SK-N-SH (cell line): ENCODE measurements around the gene KRT3. TPM values are rescaled to one million over a fixed set of nuclear protein-coding genes. Genes with fewer than 3 reads are reported as not detected.

Experiments
- CTCF ChIA-PET: fragments of 300-600, 350-600 bp; formaldehyde crosslinking; extraction: SDS; loops from one replicate; lab custom pipeline; 2021; lab: Yijun Ruan, JAX
- POLR2A ChIA-PET: fragments of 350-600 bp; sonication (Branson Sonifier 250); formaldehyde crosslinking; extraction: SDS; loops from one replicate; lab custom pipeline; 2020; ENCODE audit warnings: antibody characterized with exemption, inconsistent platforms; lab: Yijun Ruan, JAX
- DNase-seq: peaks from one replicate; pipeline ENCODE4 v3.0.0; 2012
- H2AFZ ChIP-seq: fragments of 200-600 bp; sonication (generic); 2 replicates; pipeline ENCODE4 v1.8.1; 2016; ENCODE audit warnings: antibody characterized with exemption, mild to moderate bottlenecking, low read depth
- H3F3A ChIP-seq: fragments of 200-600 bp; sonication (generic); replicated peaks from 2 replicates; pipeline ENCODE3; 2016; ENCODE audit warnings: antibody characterized with exemption, mild to moderate bottlenecking; ENCODE audit not compliant: insufficient read depth
- H3K27ac ChIP-seq, 2 experiments: fragments of 200-500 bp in 1 of 2; fragments of 200-600 bp in 1 of 2; sonication (Bioruptor generic) in 1 of 2; sonication (generic), shearing (Covaris generic) in 1 of 2; 2 replicates each; pipeline versions ENCODE4 v1.5.1 to v1.6.1; 2014 to 2016; ENCODE audit warnings: low read depth in 2 of 2, inconsistent platforms in 1 of 2, low read length in 1 of 2, mild to moderate bottlenecking in 1 of 2, mixed read lengths in 1 of 2
- H3K27me3 ChIP-seq: fragments of 200-600 bp; sonication (generic), shearing (Covaris generic); 2 replicates; pipeline ENCODE4 v1.6.1; 2016; ENCODE audit warnings: mixed run types; ENCODE audit not compliant: insufficient read depth
- H3K36me3 ChIP-seq, 2 experiments: fragments of 200-500 bp in 1 of 2; fragments of 200-600 bp in 1 of 2; sonication (Bioruptor generic) in 1 of 2; sonication (generic) in 1 of 2; replicated peaks in 1 of 2; 2 replicates each; pipeline versions ENCODE3 to v1.5.1; 2014 to 2016; ENCODE audit warnings: low read length in 1 of 2, mild to moderate bottlenecking in 1 of 2; ENCODE audit not compliant: insufficient read depth in 2 of 2, control insufficient read depth in 1 of 2
- H3K4me1 ChIP-seq, 2 experiments: fragments of 200-500 bp in 1 of 2; fragments of 200-600 bp in 1 of 2; sonication (Bioruptor generic) in 1 of 2; sonication (generic), shearing (Covaris generic) in 1 of 2; 2 replicates each; pipeline versions ENCODE4 v1.5.1 to v1.6.1; 2014 to 2016; ENCODE audit warnings: low read depth in 1 of 2, low read length in 1 of 2, mixed run types in 1 of 2; ENCODE audit not compliant: insufficient read depth in 2 of 2, control insufficient read depth in 1 of 2
- H3K4me2 ChIP-seq: fragments of 200-600 bp; sonication (generic), shearing (Covaris generic); 2 replicates; pipeline ENCODE4 v1.6.1; 2017; ENCODE audit warnings: mixed run types
- H3K4me3 ChIP-seq, 2 experiments: fragments of 200-500 bp in 1 of 2; fragments of 200-600 bp in 1 of 2; sonication (Bioruptor generic) in 1 of 2; sonication (generic), shearing (Covaris generic) in 1 of 2; 2 replicates each; pipeline versions ENCODE4 v1.5.1 to v1.8.1; 2014 to 2016; ENCODE audit warnings: low read depth in 2 of 2, inconsistent platforms in 1 of 2, low read length in 1 of 2, mild to moderate bottlenecking in 1 of 2, mixed read lengths in 1 of 2, moderate library complexity in 1 of 2
- H3K79me2 ChIP-seq: fragments of 200-600 bp; sonication (generic); 2 replicates; pipeline ENCODE4 v1.8.1; 2017; ENCODE audit warnings: mild to moderate bottlenecking; ENCODE audit not compliant: insufficient read depth
- H3K9ac ChIP-seq: fragments of 200-600 bp; sonication (generic); 2 replicates; pipeline ENCODE4 v1.6.1; 2017; ENCODE audit warnings: mixed run types
- H3K9me2 ChIP-seq: fragments of 200-600 bp; sonication (generic); 2 replicates; pipeline ENCODE4 v1.6.1; 2017; ENCODE audit warnings: mixed run types
- H3K9me3 ChIP-seq: fragments of 200-600 bp; sonication (generic); 2 replicates; pipeline ENCODE4 v1.6.1; 2017; ENCODE audit warnings: mixed run types, mild to moderate bottlenecking, moderate library complexity
- H4K20me1 ChIP-seq: fragments of 200-600 bp; sonication (generic); 2 replicates; pipeline ENCODE4 v1.6.1; 2017; ENCODE audit warnings: mild to moderate bottlenecking, mixed run types; ENCODE audit not compliant: insufficient read depth
- CHD2 ChIP-seq: fragments of 150-350 bp; IDR thresholded peaks from 2 replicates; pipeline ENCODE4 v1.6.1; 2018; ENCODE audit warnings: low read length; ENCODE audit not compliant: partially characterized antibody
- CTCF ChIP-seq: fragments of 200-600 bp; sonication (generic); IDR thresholded peaks from 2 replicates; pipeline ENCODE4 v1.6.1; 2017; ENCODE audit warnings: antibody characterized with exemption, mild to moderate bottlenecking, moderate library complexity
- ELF1 ChIP-seq: IDR thresholded peaks from 2 replicates; pipeline ENCODE4 v1.4.0; 2012
- EZH2phosphoT487 ChIP-seq: fragments of 200-600 bp; sonication (generic); IDR thresholded peaks from 2 replicates; pipeline ENCODE4 v1.6.1; 2017; ENCODE audit warnings: low read depth, mixed run types, mild to moderate bottlenecking, antibody characterized with exemption, moderate library complexity, borderline replicate concordance
- FOXJ3 ChIP-seq: sonication (generic); formaldehyde crosslinking; IDR thresholded peaks from 2 replicates; pipeline ENCODE4 v1.5.1; 2020; ENCODE audit warnings: mild to moderate bottlenecking, missing genetic modification reagents
- GABPA ChIP-seq: IDR thresholded peaks from 2 replicates; pipeline ENCODE4 v1.4.0; 2012; ENCODE audit warnings: low read depth, mild to moderate bottlenecking
- GATA2 ChIP-seq: sonication (generic); formaldehyde crosslinking; IDR thresholded peaks from 2 replicates; pipeline ENCODE4 v1.5.0; 2020; ENCODE audit warnings: mild to moderate bottlenecking, missing genetic modification reagents
- JUND ChIP-seq: IDR thresholded peaks from 2 replicates; pipeline ENCODE4 v1.4.0; 2012
- MAX ChIP-seq: IDR thresholded peaks from 2 replicates; pipeline ENCODE4 v1.4.0; 2012; ENCODE audit warnings: low read depth
- NRF1 ChIP-seq: IDR thresholded peaks from 2 replicates; pipeline ENCODE4 v1.6.1; 2012; ENCODE audit warnings: low read depth, mild to moderate bottlenecking, low read length
- RCOR1 ChIP-seq: fragments of 150-350 bp; IDR thresholded peaks from 2 replicates; pipeline ENCODE4 v1.6.1; 2017; ENCODE audit warnings: antibody characterized with exemption, low read length
- SMC3 ChIP-seq: IDR thresholded peaks from 2 replicates; pipeline ENCODE4 v1.6.1; 2012; ENCODE audit warnings: low read depth, low read length, improper control_type of control experiment
- TAF1 ChIP-seq: IDR thresholded peaks from 2 replicates; pipeline ENCODE4 v1.6.1; 2012; ENCODE audit warnings: low read depth, mild to moderate bottlenecking, low read length, moderate library complexity, borderline replicate concordance
- TCF12 ChIP-seq: IDR thresholded peaks from 2 replicates; pipeline ENCODE4 v1.4.0; 2012
- TEAD4 ChIP-seq: IDR thresholded peaks from 2 replicates; pipeline ENCODE4 v1.4.0; 2012; ENCODE audit warnings: mild to moderate bottlenecking, borderline replicate concordance; ENCODE audit not compliant: insufficient read depth
- USF2 ChIP-seq: fragments of 150-350 bp; IDR thresholded peaks from 2 replicates; pipeline ENCODE4 v1.6.1; 2017; ENCODE audit warnings: antibody characterized with exemption, low read length, low read depth, borderline replicate concordance
- ZBTB33 ChIP-seq: IDR thresholded peaks from 2 replicates; pipeline ENCODE4 v1.4.0; 2012; ENCODE audit warnings: low read depth, borderline replicate concordance
- WGBS: methylation state at CpG from one replicate; pipeline ENCODE4 v1.1.6; 2017; ENCODE audit warnings: low lambda C conversion rate; 5-methylcytosine and 5-hydroxymethylcytosine counted together
- polyA plus RNA-seq, 3 experiments: library from polyadenylated mRNA; depleted of rRNA; stranded (reverse); fragments of >200 nt; gene quantifications; 2 replicates each; pipeline ENCODE4 v1.2.3, GENCODE V29; 2012

Gene KRT3
- polyA plus RNA-seq, 1 of the 3 experiments (the other 2 are of a cell fraction), result not detected

GRCh38 chr12:52787324-52788191 is 8.4 kb downstream of the KRT3 start:
- Histone ChIP-seq H3K4me3 (no peak overlapping the region), H3K9ac (no peak overlapping the region), H3K27ac (no peak overlapping the region), H3F3A (no peaks in the 10 kb centered on the region), H3K79me2 (no peaks in the 10 kb centered on the region), H4K20me1 (no peaks in the 10 kb centered on the region), H2AFZ (no peak overlapping the region), H3K9me3 (no peaks in the 10 kb centered on the region), H3K9me2 (no peaks in the 10 kb centered on the region), H3K27me3 (peaks cover 14% of the 10 kb centered on the region; the same call in 1 of the 2 replicates), H3K36me3 (no peaks in the 10 kb centered on the region), H3K4me1 (no peaks in the 10 kb centered on the region), H3K4me2 (no peak overlapping the region)
- no peak for DNase-seq
- CTCF ChIA-PET, result no interaction called here
- 35% methylated on average over 5 of the region's 6 CpGs for WGBS
- TF ChIP-seq RCOR1 (no peak), JUND (no peak), SMC3 (no peak)
- POLR2A ChIA-PET, result no interaction called here

- Histone ChIP-seq H3K4me2 (no peak overlapping the region), H3K36me3 (no peaks in the 10 kb centered on the region), H3K27me3 (peaks cover 4% of the 10 kb centered on the region; the same call in 1 of the 2 replicates), H4K20me1 (no peaks in the 10 kb centered on the region), H3K9me2 (no peaks in the 10 kb centered on the region), H3K9ac (no peak overlapping the region), H3K4me1 (no peaks in the 10 kb centered on the region), H3F3A (no peaks in the 10 kb centered on the region), H3K4me3 (no peak overlapping the region), H3K9me3 (no peaks in the 10 kb centered on the region), H2AFZ (no peak overlapping the region), H3K79me2 (no peaks in the 10 kb centered on the region), H3K27ac (no peak overlapping the region)
- no peak for TF ChIP-seq FOXJ3 (CRISPR knock-in tag)
- TF ChIP-seq TEAD4, result no peak
- no peak for TF ChIP-seq SMC3
- TF ChIP-seq GABPA, result no peak
- no peak for TF ChIP-seq USF2
- TF ChIP-seq ZBTB33, result no peak
- no peak for TF ChIP-seq MAX
- no peak for TF ChIP-seq ELF1
- TF ChIP-seq JUND, result no peak
- no peak for TF ChIP-seq TCF12
- no peak for TF ChIP-seq NRF1
- no peak for TF ChIP-seq GATA2
- TF ChIP-seq CTCF, result no peak
- TF ChIP-seq EZH2phosphoT487, result no peak
- no peak for TF ChIP-seq CHD2
- no peak for TF ChIP-seq TAF1
- ChIA-PET CTCF (no interaction called here), POLR2A (no interaction called here)
- no peak for DNase-seq
- 38% methylated on average over 3 of the region's 3 CpGs for WGBS
These were observed 11.0 kb downstream of the KRT3 start for GRCh38 chr12:52784909-52785308.
